Hypothalamus (tissue), 51 donors: ENCODE data around the gene SOCS7.

Experiments
- DNase-seq, 51 donors: peaks; one replicate each; lab custom pipeline; 2025; lab: John Stamatoyannopoulos, UW

Gene SOCS7, protein sequence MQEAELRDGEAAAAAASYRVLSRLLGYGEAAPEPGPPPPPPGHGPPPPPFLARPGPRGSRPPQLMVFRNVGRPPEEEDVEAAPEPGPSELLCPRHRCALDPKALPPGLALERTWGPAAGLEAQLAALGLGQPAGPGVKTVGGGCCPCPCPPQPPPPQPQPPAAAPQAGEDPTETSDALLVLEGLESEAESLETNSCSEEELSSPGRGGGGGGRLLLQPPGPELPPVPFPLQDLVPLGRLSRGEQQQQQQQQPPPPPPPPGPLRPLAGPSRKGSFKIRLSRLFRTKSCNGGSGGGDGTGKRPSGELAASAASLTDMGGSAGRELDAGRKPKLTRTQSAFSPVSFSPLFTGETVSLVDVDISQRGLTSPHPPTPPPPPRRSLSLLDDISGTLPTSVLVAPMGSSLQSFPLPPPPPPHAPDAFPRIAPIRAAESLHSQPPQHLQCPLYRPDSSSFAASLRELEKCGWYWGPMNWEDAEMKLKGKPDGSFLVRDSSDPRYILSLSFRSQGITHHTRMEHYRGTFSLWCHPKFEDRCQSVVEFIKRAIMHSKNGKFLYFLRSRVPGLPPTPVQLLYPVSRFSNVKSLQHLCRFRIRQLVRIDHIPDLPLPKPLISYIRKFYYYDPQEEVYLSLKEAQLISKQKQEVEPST

GRCh38 chr17:38351412-38352222 is at the start of gene SOCS7:
Gene SOCS7 (plus strand): TSS chr17:38351844. CDS start chr17:38352053, 209 bp downstream.
- DNase-seq = peak; percentile 48 to 95 (median 86)

DNA sequence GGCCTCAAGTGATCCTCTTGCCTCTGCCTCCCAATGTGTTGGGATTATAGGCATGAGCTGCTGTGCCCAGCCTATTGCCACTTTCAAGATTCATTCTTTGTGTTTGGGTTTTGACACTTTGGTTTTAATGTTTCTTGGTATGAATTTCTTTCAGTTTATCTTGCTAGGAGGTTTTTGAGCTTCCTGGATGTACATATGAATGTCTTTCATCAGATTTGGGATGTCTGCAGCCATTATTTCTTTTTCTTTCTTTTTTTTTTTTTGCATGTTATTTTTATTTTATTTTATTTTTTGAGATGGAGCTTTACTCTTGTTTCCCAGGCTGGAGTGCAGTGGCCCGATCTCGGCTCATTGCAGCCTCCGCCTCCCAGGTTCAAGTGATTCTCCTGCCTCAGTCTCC is 36.1 kb upstream of the SOCS7 start:
- DNase-seq = no peak

- DNase-seq = no peak
Measured at GRCh38 chr17:38317081-38317480, 34.6 kb upstream of the SOCS7 start.

DNA sequence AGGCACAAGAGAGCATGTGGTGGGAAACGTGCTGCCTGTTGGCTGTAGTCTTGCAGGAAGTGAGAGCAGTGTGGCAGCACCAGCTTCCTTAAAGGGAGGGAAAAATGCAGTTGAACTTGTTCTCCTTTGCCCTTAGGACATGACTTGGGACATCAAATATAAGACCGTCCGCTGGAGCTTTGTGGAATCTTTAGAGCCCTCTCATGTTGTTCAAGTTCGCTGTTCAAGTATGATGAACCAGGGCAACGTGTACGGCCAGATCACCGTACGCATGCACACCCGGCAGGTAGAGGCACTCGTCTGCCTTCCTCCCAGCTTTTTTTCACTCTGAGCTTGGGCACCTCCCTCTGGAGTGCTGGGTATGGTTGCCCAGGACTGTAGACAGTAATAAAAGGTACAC is 31.2 kb upstream of the SOCS7 start:
- DNase-seq = no peak

GRCh38 chr17:38322156-38322779 is 29.4 kb upstream of the SOCS7 start:
- peak in 25 of 51 donors; percentile 6 to 72 (median 43) for DNase-seq

DNA sequence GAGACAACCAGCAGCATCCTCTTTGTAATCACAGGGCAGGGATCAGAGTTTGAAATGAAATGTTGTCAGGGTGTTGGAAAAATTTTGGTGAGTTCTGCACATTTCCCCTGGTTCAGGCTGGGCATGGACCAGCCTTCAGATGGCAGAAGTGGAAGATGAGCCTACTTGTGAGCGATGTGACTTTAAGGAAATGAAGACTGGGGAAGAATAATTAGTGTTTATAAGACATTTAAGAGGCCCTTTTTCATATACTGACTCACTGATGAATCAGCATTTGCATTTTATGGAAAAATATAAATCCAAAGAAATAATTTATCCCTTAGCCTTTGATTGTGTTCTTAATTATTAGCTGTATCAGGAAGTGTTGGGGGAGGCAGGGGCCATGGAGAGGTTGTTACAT is 28.7 kb upstream of the SOCS7 start:
- no peak for DNase-seq

DNA sequence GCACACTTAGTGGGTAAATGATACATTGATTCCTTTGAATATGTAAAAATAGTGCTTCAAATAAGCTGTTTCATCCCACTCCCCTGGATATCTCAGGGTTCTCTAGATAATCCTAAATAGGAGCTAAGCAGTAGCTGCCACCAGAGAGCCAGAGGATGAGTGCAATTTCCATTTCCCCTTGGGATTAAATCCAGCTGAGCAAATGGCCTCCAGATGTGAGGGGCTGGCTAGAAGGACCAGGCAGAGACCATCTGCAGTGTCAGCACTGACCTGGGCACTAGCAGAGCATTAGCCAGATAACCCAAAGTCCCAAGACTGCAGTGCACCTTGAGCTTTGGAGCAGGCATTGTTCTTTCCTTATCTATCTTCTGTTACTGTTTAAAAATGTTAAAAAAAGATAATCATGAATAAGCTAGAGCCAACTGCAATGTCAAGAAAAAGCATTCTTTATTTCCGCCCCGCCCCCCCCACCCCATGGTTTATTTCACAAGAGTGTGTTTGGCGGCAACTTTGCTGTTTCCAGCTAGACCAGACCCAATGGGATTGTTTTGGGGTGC is 27.4 kb upstream of the SOCS7 start:
- peak in 1 of 51 donors; percentile 30 for DNase-seq

DNA sequence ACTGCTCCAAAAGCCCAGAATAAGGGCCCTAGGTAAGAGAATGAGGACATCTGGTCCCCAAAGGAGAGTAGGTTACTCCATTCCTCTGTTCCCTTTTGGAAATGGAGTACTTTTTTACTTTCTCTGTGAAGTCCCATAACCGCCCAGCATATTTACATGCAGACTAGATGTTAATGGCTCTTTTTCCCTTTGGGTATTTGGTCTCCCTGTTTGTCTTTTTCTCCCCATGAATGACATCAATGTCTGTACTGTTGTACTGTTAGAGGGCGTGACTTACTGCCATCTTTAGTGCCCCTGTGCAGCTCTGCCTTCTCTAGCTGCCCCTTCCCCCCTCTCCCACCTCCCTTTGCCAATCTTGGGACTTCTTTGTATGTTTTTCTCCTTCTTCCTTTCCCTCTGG is 26.9 kb upstream of the SOCS7 start:
- peak in 1 of 51 donors; percentile 54 for DNase-seq

DNA sequence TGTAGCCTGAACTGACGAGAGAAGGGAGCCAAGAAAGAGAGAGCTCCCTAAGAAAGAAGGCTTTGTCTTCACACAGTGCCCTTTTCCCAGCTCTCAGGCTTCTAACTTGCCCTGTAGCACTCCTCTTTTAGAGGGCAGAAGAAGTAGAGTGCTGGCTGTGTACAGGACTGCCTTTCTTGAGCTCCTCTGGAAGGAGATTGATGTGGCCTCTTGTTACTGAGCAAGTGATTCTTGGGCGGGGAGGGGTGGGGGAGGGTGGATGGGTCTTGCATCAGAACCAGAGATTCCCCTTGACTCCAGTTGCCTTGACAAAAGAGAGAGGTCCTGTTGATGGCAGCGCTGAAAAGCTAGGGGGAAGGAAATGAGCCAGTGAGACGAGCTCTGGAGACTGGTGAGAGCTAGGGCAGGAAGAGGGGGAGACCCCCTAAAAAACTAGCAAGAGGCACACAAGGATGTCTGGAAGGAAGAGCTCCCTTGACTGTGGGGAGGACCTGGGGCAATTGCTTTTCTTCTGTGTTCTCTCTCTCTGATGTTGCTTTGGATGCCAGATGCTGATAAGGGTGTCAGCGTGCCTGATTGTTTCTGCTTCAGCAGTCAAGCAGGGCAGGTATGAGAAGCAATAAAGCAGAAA is 26.3 kb upstream of the SOCS7 start:
- DNase-seq = peak in 9 of 51 donors; percentile 21 to 75 (median 31)

DNA sequence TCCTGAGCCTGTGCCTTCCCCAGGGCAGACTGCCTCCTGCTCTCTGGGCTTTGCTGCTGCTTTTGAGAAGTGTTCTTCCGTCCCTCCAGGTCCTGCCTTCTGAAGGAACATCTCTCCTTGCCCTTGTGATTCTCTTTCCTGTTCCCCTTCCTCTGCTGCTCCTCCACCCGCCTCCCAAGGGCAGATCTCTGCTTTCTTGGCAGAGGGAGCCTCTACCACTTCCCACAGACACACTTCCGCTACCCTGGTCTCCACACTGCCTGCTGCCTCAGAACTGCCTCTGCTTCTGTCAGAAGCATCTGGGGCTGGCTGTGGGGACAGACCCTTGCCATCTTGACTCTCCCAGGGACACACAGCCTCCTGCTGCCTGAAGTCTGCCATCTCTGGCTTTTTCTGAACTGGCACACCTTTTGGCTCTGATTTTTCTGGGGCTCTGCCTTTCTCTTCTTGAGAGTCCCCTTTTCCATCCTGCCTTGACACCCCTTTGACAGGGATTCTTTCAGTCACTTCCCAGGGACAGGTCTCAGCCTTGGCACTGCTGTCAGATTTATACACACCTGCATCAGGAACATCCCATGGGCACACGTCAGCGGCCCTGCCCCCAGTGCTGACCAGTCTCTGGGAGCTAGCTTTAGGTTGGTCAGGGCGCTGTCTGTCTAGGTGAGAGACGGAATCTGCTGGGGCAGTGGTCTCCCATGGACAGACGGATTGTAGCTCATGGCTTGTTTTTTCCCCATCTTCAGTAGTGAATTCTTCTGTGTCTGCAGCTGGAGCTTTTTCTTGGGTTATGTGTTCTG is 24.4 kb upstream of the SOCS7 start:
- DNase-seq = peak in 11 of 51 donors; percentile 11 to 46 (median 33)

DNA sequence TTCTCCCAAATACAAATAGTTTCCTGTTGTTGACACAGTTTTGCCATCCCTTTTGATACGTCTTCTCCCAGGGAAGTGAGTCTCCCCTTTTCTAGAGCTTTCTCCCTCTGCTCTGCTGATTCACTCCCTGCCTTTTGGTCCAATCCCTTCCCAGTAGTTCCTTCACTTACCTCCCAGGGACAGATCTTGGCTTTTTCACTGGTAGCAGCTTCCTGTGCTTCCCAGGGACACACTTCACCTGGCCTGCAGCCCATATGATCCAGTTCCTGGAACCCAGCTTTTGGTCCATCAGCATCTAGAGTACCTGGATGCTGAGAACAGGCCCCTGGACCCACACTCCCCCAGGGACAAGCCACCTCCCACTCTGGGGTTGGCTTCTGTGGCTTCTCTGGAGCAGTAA is 23.7 kb upstream of the SOCS7 start:
- DNase-seq = no peak

DNA sequence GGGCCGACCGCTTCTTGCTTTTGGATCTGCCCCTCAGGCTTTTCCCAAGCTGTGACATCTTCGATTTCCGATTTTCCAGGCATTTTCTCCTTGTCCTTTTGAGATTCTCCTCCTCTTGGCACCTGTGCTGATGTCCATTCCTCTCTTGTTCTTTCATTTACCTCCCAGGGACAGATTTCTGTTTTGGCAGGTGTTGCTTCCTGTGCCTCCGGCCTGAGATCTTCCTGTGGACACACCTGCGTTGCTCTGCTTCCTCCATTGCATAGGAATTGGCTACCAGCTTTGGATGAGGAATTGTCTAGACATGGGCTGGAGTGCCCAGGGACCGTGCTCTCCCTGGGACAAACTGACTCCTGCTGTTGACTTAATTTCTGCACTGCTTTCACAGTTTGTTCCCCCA is 23.0 kb upstream of the SOCS7 start:
- no peak for DNase-seq

- no peak for DNase-seq
Measured at GRCh38 chr17:38329284-38329683, 22.4 kb upstream of the SOCS7 start.

GRCh38 chr17:38329808-38330730 is 21.6 kb upstream of the SOCS7 start:
- DNase-seq = no peak

DNA sequence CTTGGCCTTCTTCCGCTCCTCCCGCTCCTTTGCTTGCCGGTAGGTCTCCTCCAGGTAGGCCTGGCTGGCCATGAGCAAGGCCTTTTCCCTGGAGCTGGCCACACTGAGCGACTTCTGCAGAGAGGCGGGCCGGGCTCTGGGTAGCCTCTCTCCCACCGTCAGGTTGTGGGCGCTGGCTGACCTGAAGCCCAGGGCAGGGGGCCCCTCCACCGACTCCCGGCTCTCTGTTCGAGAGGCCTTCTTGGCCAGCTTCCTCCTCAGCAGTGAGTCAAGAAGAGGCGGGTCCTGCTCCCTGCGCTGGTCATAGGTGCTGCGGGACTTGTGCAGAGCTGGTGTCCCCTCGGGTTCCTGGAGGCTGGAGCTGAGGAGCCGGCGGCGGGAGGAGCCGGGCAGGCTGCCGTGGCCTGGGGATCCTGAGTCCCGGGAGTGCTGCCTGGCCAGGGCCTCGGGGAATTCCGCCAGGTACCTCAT is 20.7 kb upstream of the SOCS7 start:
- no peak for DNase-seq

GRCh38 chr17:38332735-38333134 is 18.9 kb upstream of the SOCS7 start:
- no peak for DNase-seq

DNA sequence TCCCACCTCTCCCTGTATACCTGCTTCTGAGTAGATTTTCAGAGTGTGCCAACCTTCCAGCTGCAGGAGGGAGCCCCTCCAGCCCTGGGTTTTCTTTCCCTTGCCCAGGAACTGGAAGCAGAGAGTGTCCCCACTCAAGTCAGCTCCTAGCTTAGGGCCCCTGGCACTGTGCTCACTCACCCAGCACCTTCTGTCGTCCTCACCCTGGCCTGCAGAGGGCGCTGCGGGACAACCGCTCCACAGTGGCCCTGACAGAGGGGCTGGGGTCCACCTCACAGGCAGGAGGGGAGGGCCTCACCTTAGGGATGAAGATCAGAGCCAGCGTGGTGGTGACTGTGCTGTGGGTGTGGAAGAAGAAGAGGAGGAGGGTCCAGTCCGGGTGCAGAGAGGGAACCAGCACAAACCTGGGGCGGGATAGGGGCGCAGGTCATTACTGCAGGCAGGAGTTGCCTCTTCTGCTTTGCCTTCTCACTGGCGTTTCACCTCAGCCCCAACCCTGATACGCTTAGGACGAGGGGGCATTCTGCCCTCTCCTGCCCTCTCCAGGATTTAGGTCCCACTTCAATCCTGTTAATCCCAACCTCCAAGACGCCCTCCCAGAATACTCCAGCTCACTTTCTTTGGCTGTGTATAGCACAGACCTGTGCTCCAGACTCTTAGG is 17.9 kb upstream of the SOCS7 start:
- peak in 10 of 51 donors; percentile 5 to 52 (median 30) for DNase-seq
